ENCODE results near the gene MPPED2.

Gene MPPED2

DNA sequence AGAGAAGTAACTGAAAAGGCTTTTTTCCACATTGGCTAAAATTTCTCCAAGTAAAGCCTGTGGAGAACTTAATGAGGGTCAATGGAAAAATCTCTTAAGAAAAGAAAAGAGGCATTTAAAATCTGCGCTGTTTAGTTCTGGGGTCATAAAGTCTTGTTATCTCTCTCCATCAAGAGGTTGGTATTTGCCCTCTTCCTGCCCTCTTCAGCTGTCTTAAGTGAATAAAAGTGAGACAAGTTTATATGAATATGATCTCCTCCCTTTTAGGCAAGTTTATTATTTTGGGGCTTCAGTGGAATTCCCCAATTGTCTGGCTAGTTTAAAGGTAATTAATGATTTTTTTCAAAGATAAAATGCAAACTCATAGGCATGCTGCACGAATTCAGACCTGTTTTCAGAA is 173.6 kb downstream of the MPPED2 start:
- no peak for TF ChIP-seq CTCF (conservative IDR thresholded peaks at IDR 0.05)
- no peak for TF ChIP-seq ZFX (IDR thresholded peaks at IDR 0.05)
- H3K27ac ChIP-seq, result no peak overlapping the region

DNA sequence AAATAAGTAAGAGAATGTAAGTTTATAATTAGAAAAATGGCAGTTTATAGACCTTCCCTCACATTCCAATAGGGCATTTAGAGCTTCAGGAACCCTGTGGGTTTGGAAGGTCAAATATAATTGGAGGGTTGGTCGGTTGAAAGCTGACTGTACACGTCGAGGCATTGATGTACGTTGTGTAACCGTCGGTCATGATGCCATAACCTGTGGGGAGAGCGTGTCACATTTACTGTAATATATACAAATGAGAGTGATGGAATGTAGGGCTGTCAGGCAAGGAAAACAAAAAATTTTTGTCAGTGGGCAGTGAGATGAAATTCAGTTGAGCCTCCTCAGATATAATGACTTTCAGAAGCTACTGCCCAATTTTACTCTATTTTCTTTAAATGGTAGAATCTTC is 174.8 kb downstream of the MPPED2 start:
- no peak overlapping the region for H3K27ac ChIP-seq
- TF ChIP-seq ZFX (IDR thresholded peaks at IDR 0.05), result no peak
- no peak for TF ChIP-seq CTCF (conservative IDR thresholded peaks at IDR 0.05)

- TF ChIP-seq CTCF (conservative IDR thresholded peaks at IDR 0.05) (no peak), ZFX (IDR thresholded peaks at IDR 0.05) (no peak)
- H3K27ac ChIP-seq, result no peak overlapping the region
Observed at GRCh38 chr11:30406978-30407762, 179.0 kb downstream of the MPPED2 start.

DNA sequence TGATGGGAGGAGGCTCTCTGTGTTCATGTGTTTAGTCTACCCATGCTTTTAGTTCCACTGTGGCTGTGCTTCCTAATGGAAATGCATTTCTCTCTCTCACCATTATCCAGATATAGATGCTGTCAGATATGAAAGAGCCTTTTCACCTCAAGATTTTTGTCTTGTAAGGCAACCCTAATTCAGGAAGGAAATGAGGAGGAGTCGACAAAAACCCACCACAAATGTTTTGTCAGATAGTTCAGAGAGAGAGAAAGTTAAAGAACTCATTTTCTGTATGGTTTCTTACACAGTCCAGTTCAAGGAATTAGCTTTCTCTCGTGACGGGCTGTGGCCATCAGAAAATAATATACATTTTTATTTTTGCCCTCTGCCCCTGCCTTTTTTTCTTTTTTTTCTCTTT is 180.8 kb downstream of the MPPED2 start:
- H3K27ac ChIP-seq, result no peak overlapping the region
- no peak for TF ChIP-seq CTCF (conservative IDR thresholded peaks at IDR 0.05)
- no peak for TF ChIP-seq ZFX (IDR thresholded peaks at IDR 0.05)

DNA sequence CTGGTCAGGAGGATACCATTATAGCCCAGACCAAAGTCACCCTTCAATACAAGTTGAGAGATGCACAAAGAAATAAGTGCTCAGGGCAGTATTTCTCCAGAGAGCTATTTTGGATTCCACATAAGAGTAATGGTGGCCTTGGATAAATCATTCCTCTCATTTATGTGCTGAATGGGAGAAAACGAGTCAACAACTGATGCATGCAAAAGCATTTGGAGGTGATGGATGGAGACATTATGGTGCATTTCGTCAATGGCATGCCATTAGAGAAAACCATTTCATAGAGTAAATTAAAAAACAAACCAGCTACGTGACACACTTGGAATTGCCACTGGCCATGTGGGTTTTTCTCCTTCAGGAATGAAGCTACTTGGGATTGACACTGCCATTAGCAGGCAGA is 182.0 kb downstream of the MPPED2 start:
- TF ChIP-seq CTCF (conservative IDR thresholded peaks at IDR 0.05), result no peak
- TF ChIP-seq ZFX (IDR thresholded peaks at IDR 0.05), result no peak
- H3K27ac ChIP-seq, result no peak overlapping the region

- H3K27ac ChIP-seq, result no peak overlapping the region
- TF ChIP-seq CTCF (conservative IDR thresholded peaks at IDR 0.05) (no peak), ZFX (IDR thresholded peaks at IDR 0.05) (no peak)
Observed at GRCh38 chr11:30395751-30396150, 190.4 kb downstream of the MPPED2 start.

DNA sequence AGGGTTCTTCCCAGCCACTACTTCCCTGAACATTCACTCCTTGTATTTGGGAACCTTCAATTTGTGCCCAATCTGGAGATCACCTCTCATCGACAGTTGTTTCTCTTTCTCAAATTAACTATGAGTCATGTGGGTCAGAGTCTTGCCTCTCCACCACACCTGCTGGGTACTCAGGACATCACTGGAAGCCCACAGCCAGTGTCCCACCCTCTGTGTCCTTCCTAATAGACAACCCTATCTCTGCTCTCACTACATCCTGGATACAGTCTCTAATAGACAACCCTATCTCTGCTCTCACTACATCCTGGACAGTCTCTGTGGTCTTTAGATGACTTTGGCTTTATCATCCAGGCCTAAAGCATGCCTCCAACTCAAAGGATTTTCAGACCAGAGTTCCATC is 193.1 kb downstream of the MPPED2 start:
- TF ChIP-seq CTCF (conservative IDR thresholded peaks at IDR 0.05), result no peak
- no peak for TF ChIP-seq ZFX (IDR thresholded peaks at IDR 0.05)
- H3K27ac ChIP-seq, result no peak overlapping the region
